ENCODE data around the gene PHF13.
"Not testable (repeated sequence)": the region's sequence is repeated elsewhere in the genome, so short reads cannot be mapped to it uniquely, and the experiment has no call there.

Gene PHF13

GRCh38 chr1:6658359-6659060, 45.0 kb downstream of the PHF13 start:
- no peak for DNase-seq (ENCODE audit: low read depth in 4 of 4, low spot score in 1 of 4)

DNA sequence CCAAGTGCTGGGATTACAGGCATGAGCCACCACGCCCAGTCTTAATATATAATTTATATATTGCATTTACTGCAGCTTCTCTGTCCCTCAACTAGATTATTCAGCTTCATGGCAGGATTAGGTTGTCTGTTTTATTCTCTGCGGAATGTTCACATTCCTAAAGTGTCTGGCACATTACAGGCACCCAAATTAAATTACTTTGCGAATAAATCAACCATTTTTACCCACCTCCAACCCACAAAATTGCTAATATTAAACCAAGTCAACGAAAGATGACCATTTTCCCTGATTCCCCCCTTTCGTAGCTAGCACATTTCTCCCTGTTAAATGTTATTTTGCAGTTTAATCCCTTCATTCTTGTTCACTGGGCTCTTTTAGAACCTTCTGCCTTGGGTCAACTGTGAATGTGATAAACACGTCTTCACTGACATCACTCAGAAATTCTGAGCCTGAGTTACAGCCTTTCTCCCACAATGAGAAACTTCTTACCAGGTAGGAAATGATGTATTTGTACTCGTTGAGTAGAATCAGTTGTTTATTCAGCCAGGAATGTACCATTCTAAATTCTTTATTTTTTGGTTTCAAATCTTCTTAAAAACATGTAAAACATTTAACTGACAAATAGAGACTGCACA, 47.0 kb downstream of the PHF13 start:
- DNase-seq (ENCODE audit: low read depth in 4 of 4, low spot score in 1 of 4) = no peak

DNA sequence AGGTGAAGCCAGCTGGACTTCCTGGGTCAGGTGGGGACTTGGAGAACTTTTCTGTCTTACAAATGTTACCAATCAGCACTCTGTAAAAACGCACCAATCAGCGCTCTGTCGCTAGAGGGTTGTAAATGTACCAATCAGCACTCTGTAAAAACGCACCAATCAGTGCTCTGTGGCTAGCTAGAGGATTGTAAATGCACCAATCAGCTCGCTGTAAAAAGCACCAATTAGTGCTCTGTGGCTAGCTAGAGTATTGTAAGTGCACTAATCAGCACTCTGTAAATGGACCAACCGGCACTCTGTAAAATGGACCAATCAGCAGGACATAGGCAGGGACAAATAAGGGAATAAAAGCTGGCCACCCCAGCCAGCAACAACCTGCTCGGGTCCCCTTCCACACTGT, 48.9 kb downstream of the PHF13 start:
- not testable (repeated sequence) for DNase-seq (ENCODE audit: low read depth in 4 of 4, low spot score in 1 of 4)

DNA sequence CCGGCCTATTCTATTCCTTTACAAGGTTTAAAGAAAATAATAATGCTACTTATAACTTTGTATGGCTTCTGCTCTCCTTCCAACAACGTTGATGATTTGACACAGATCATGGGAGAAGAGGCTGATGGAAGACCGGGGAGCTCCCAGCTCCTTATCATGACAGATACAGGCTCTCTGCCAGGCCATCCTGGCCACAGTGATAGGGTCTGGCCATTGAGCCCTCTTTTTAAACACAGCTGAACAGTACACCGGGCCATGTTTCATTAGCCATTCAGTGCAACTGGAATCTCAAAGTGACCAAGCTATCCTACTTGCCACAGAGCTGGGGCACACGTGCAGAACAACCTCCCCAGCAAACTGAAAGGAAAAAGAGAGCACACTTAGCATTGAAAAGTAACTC, 53.2 kb downstream of the PHF13 start:
- DNase-seq (ENCODE audit: low read depth in 4 of 4, low spot score in 1 of 4) = no peak

DNA sequence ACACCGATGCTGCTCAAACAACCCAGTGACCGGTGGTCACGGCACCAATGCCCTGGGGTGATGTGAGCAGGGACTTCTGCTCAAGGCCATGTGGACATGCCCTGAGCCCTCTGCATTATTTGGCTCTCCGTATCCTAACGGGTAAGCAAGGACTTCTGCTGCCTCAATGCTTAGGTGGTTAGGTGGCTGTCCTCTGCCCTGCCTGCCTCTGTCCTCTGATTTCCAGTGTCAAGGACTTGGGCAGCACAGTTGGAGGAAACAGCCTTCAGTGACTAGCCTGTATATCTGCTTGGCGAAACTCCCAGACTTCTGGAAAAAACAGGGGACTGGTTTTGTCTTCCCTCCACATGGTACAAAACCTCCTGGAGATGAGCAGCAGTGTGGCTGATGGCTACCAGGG, 53.6 kb downstream of the PHF13 start:
- no peak for DNase-seq (ENCODE audit: low read depth in 4 of 4, low spot score in 1 of 4)

DNA sequence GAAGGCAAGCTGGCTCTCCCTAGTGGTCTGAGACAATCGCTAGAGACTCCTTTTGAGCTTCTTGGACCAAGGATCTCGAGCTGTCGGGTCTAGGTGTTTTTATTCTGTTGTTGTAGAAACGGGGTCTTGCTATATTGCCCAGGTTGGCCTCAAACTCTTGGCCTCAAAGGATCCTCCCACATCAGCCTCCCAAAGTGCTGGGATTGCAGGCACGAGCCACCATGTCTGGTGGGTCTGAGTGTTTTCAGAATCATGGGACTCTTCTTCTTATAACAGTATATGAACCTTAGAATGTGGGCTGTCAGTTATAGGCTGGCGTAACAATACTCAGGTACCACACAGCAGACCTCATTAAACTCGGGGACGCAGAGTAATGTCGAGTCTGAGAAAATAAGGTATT, 55.0 kb downstream of the PHF13 start:
- no peak for DNase-seq (ENCODE audit: low read depth in 4 of 4, low spot score in 1 of 4)

DNA sequence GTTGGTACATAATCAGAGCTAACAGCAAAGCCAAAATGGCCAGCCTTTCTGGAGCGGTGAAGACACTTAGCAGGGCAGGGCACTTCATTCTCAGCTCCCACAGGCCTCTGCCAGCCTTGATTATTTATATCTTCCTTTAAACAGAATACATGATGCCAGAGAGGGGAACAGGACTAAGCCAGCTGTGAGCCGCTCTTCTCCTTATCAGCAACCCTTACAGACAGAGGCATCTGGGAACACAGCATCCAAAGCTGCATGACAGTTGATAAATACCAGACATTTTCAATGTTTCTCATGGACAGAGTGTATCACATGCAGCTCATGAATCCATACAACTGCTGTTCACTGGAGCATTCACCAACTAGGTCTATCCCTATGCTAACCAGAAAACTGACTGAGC, 59.0 kb downstream of the PHF13 start:
- DNase-seq (ENCODE audit: low read depth in 4 of 4, low spot score in 1 of 4) = no peak

All from stimulated activated CD4-positive, alpha-beta T cell treated with anti-CD3 and anti-CD28 coated beads, Interleukin-1b, Interleukin-23, amount 100 ng/mL, for 24 hours (primary cell).